Retinal pigment epithelial cell (primary cell): ENCODE measurements around the gene PPP1R12C.
"Not testable (repeated sequence)": the region's sequence is repeated elsewhere in the genome, so short reads cannot be mapped to it uniquely, and the experiment has no call there.

Experiments used
- DNase-seq: peaks from one replicate; pipeline ENCODE4 v3.0.0-alpha.2; 2010; ENCODE audit warnings: low read depth
- H3K4me3 ChIP-seq: 2 replicates; pipeline ENCODE4 v1.5.1; 2011; ENCODE audit warnings: mild to moderate bottlenecking, low read length, control low read depth, moderate library complexity
- TF ChIP-seq, protein P1 (sequence below): conservative IDR thresholded peaks from 2 replicates; pipeline ENCODE4 v1.5.1; 2011; ENCODE audit warnings: low read depth, low read length, control low read depth, inconsistent platforms

PPP1R12C gene

DNA sequence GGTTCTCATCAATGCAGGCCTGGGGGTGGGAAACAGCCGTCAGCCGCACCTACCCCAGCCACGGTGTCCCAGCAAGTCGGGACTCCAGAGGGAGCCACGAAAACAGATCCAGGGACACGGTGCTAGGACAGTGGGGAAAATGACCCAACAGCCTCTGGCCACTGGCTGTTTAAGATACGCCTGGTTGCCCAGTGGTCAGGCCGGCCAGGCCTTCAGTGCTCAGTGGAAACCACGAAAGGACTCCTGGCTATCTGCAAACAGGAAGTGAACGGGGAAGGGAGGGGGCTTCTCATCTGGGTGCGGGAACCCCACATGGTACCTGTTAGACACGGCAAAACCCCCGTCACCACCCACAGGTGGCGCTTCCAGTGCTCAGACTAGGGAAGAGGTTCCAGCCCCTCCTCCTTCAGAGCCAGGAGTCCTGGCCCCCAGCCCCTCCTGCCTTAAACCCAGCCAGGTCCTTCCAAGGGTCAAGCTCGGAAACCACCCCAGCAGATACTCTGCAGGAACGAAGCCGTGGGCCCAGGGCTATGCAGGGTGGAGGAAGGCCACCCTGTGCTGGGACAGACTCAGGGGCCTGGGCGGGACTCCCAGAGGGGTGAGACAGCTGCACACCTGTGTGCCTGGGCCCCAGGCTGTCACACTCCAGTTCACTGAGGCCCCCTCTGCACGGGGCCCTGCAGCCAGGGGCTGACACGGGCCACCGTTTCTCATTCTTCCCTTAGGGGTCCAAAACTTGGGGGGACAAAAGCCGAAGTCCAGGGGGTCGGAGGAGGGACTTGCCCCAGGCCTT lies 4.5 kb downstream of the PPP1R12C start:
- TF ChIP-seq, protein P1, sequence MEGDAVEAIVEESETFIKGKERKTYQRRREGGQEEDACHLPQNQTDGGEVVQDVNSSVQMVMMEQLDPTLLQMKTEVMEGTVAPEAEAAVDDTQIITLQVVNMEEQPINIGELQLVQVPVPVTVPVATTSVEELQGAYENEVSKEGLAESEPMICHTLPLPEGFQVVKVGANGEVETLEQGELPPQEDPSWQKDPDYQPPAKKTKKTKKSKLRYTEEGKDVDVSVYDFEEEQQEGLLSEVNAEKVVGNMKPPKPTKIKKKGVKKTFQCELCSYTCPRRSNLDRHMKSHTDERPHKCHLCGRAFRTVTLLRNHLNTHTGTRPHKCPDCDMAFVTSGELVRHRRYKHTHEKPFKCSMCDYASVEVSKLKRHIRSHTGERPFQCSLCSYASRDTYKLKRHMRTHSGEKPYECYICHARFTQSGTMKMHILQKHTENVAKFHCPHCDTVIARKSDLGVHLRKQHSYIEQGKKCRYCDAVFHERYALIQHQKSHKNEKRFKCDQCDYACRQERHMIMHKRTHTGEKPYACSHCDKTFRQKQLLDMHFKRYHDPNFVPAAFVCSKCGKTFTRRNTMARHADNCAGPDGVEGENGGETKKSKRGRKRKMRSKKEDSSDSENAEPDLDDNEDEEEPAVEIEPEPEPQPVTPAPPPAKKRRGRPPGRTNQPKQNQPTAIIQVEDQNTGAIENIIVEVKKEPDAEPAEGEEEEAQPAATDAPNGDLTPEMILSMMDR, result peak; percentile 23
- no peak for DNase-seq
- H3K4me3 ChIP-seq, result no peak overlapping the region

DNA sequence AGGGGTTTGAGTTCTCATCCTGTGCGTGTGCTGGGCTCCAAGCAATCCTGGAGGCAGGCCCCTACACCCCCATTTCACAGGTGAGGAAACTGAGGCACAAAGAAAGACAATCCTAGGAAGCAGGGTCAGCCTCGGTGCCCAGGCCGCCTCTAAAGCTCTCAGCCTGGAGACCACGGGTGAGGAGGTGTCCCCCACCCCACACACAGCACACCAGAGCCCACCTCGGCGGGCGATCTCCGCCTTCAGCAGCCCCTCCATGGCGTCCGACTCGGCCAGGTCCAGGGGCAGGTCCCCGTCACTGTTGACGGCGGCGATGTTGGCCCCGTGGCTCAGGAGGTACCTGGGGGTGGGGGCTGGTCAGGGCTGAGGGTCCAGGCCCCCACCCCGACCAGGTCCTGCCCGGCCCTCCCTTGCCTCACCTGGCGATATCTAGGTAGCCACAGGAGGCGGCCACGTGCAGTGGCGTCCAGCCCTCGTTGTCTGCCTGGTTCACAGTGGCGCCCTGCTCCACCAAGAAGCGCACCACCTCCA lies 5.1 kb downstream of the PPP1R12C start:
- no peak overlapping the region for H3K4me3 ChIP-seq
- no peak for DNase-seq
- TF ChIP-seq, protein P1, result no peak

DNA sequence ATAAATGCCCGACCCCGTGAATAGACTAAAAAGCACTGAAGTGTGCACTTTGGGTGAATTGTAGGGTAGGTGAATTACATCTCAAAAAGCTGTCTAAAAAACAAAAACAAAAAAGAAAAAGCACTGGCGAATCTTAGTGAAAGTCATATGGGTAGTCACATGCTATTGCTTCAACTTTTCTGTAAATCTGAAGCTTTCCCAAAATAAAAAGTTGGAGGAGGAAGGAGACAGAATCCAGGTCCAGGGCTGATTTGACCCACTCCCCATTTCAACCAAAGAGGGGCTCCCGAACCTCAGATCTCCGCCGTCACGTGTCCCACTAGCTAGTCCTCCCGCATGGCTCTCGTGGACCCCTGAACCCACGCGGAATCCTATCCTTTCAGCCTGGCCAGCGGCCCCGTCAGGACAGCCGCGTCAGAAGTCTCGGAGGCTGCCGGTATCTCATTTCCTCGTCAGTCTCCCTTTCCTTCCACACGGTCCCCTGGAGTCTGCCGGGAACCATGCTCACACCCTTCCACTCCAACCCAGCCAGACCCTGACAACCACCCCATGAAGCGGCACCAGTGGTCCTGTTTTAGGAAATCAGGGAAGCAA lies 6.1 kb downstream of the PPP1R12C start:
- H3K4me3 ChIP-seq, result no peak overlapping the region
- DNase-seq, result no peak
- TF ChIP-seq, protein P1, result no peak

DNA sequence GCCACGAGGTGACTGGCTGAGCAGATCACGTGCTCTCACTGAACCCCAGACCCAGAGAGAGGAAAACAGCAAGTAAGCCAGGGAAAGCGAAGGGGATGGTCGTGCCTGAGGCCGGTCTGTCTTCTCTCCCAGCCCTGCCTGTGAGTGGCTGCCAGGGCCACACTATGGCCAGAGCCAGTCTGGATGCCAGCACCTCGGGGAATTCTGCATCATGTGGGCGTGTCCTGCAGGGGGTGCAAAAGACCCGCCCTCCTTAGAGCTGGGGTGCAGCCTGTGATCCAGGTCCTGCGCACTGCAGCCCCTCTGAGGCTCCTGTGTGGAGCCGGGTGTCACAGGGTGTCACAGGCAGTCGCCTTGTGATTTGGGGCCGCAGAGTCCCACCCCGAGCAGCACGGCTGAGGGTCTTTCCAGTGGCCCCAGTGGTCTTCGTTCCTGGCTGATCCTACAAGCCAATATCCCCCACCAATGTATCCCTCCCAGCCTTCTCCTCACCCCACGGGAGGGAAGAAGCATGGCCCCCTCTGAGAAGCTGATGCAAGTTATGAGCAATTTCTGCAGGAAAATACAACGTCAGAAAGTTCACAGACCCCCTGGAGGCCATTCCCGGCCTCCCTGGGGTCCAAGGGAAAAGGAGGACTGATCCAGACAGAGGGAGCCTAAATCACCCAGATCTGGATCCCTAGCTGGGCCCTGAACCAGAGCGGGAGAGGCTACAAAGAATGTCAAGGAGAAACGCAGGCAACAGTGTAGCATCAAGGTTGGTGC lies 7.7 kb downstream of the PPP1R12C start:
- TF ChIP-seq, protein P1, result no peak
- no peak for DNase-seq
- H3K4me3 ChIP-seq, result no peak overlapping the region

DNA sequence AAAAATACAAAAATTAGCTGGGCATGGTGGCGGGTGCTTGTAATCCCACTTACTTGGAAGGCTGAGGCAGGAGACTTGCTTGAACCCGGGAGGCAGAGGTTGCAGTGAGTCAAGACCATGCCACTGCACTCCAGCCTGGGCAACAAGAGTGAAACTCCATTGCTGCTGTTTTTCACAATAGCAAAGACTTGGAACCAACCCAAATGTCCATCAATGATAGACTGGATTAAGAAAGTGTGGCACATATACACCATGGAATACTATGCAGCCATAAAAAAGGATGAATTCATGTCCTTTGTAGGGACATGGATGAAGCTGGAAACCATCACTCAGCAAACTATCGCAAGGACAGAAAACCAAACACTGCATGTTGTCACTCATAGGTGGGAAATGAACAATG lies 10.2 kb downstream of the PPP1R12C start:
- DNase-seq, H3K4me3 ChIP-seq: not testable (repeated sequence)

DNA sequence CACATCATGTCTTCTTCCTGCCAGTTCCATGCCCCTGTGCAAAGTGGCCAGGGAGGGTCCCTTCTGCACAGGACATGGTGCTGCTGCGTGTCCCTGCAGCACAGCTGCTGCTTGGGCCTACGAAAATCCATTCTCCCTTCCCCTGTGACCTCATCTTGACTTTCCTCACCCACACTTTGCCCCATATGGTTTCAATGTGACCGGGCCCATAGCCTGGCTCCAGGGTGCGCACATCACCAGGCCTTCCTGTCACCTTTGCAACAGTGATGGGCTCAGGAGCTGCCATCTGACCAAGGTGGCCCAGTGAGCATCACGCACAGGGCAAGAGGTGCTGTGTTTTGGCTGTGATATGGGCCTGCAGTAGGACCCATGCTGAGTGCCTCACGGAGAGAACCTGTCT lies 10.8 kb downstream of the PPP1R12C start:
- DNase-seq, result no peak
- TF ChIP-seq, protein P1, result no peak
- H3K4me3 ChIP-seq, result no peak overlapping the region

DNA sequence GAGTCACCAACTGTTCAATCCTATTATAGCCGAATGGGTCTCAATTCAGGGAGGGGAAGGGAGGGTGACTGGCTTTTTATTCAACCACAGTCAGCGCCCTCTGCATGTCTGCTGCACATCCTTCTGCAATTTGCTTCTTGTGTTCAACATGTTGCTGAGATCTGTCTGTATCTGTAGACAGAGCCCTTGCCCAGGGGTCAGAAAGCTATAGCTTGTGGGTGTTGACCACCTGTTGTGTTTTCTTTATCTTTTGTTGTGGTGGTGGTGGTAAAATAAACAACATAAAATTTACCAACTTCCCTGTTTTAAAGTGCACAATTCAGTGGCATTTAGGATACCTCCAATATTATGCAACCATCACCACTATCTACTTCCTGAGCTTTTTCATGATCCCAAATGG lies 12.2 kb downstream of the PPP1R12C start:
- TF ChIP-seq, protein P1, result no peak
- no peak for DNase-seq
- no peak overlapping the region for H3K4me3 ChIP-seq
